ENCODE measurements around the gene PCDHB9.
"Not testable (repeated sequence)": the region's sequence is repeated elsewhere in the genome, so short reads cannot be mapped to it uniquely, and the experiment has no call there.

DNA sequence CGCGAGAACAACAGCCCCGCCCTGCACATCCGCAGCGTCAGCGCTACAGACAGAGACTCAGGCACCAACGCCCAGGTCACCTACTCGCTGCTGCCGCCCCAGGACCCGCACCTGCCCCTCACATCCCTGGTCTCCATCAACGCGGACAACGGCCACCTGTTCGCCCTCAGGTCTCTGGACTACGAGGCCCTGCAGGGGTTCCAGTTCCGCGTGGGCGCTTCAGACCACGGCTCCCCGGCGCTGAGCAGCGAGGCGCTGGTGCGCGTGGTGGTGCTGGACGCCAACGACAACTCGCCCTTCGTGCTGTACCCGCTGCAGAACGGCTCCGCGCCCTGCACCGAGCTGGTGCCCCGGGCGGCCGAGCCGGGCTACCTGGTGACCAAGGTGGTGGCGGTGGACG is 28.5 kb downstream of the PCDHB9 start:
- TF ChIP-seq CTCF (IDR thresholded peaks at IDR 0.05); EZH2 (IDR thresholded peaks at IDR 0.05; ENCODE audit: borderline replicate concordance, insufficient read depth, low read depth, low read length, poor library complexity, severe bottlenecking): not testable (repeated sequence)

Measured in B cell (primary cell).